ENCODE results near the gene RNF207. TPM values are rescaled to one million over a fixed set of nuclear protein-coding genes. Genes with fewer than 3 reads are reported as not detected.

RNF207 gene
- total RNA-seq, 1 donor from 2014 or later = 32.1 TPM

GRCh38 chr1:6265151-6265550 lies 59.2 kb downstream of the RNF207 start:
- TF ChIP-seq CTCF (conservative IDR thresholded peaks at IDR 0.05; ENCODE audit: low read depth, low read length) = no peak
- DNase-seq (ENCODE audit: low read depth) = no peak
- H3K4me3 ChIP-seq (ENCODE audit: low read depth, low read length) = no peak overlapping the region

GRCh38 chr1:6266641-6267040 lies 60.7 kb downstream of the RNF207 start:
- no peak for DNase-seq (ENCODE audit: low read depth)
- no peak overlapping the region for H3K4me3 ChIP-seq (ENCODE audit: low read depth, low read length)
- no peak for TF ChIP-seq CTCF (conservative IDR thresholded peaks at IDR 0.05; ENCODE audit: low read depth, low read length)

GRCh38 chr1:6267686-6268322 lies 61.9 kb downstream of the RNF207 start:
- no peak for DNase-seq (ENCODE audit: low read depth)
- no peak overlapping the region for H3K4me3 ChIP-seq (ENCODE audit: low read depth, low read length)
- TF ChIP-seq CTCF (conservative IDR thresholded peaks at IDR 0.05; ENCODE audit: low read depth, low read length) = no peak

- peak; percentile 9 for TF ChIP-seq CTCF (conservative IDR thresholded peaks at IDR 0.05; ENCODE audit: low read depth, low read length)
- no peak for DNase-seq (ENCODE audit: low read depth)
- H3K4me3 ChIP-seq (ENCODE audit: low read depth, low read length) = no peak overlapping the region
These were observed 62.5 kb downstream of the RNF207 start for GRCh38 chr1:6268415-6268814.

GRCh38 chr1:6269296-6269695 lies 63.4 kb downstream of the RNF207 start:
- no peak for DNase-seq (ENCODE audit: low read depth)
- TF ChIP-seq CTCF (conservative IDR thresholded peaks at IDR 0.05; ENCODE audit: low read depth, low read length) = no peak
- no peak overlapping the region for H3K4me3 ChIP-seq (ENCODE audit: low read depth, low read length)

- no peak overlapping the region for H3K4me3 ChIP-seq (ENCODE audit: low read depth, low read length)
- DNase-seq (ENCODE audit: low read depth) = no peak
- TF ChIP-seq CTCF (conservative IDR thresholded peaks at IDR 0.05; ENCODE audit: low read depth, low read length) = no peak
These were observed 63.9 kb downstream of the RNF207 start for GRCh38 chr1:6269720-6270400.

GRCh38 chr1:6270401-6270800 lies 64.5 kb downstream of the RNF207 start:
- TF ChIP-seq CTCF (conservative IDR thresholded peaks at IDR 0.05; ENCODE audit: low read depth, low read length) = no peak
- no peak for DNase-seq (ENCODE audit: low read depth)
- no peak overlapping the region for H3K4me3 ChIP-seq (ENCODE audit: low read depth, low read length)
